Stimulated activated memory B cell treated with anti-CD40 and anti-IgM and Interleukin-4, amounts not matched to agents 10 μg/mL and 1 μg/mL and 100 μg/mL, for 72 hours (primary cell): ENCODE measurements around the gene FZR1.
"Not testable (repeated sequence)": the region's sequence is repeated elsewhere in the genome, so short reads cannot be mapped to it uniquely, and the experiment has no call there.

ENCODE experiments used
- ATAC-seq: fragments of 150-1000 bp; cut with Tn5 transposase; 2 replicates; pipeline ENCODE4 v1.10.0; 2021
- H3K27ac Mint-ChIP-seq: one replicate; pipeline ENCODE4 v1.8.0; 2022; ENCODE audit warnings: mild to moderate bottlenecking, mixed read lengths
- H3K27me3 Mint-ChIP-seq: one replicate; pipeline ENCODE4 v1.8.0; 2022; ENCODE audit warnings: mixed read lengths
- H3K36me3 Mint-ChIP-seq: one replicate; pipeline ENCODE4 v1.8.0; 2022; ENCODE audit warnings: mixed read lengths
- H3K4me1 Mint-ChIP-seq: one replicate; pipeline ENCODE4 v1.8.0; 2022; ENCODE audit warnings: mixed read lengths
- H3K4me3 Mint-ChIP-seq: one replicate; pipeline ENCODE4 v1.8.0; 2022; ENCODE audit warnings: mild to moderate bottlenecking, moderate library complexity, mixed read lengths
- H3K9me3 Mint-ChIP-seq: one replicate; pipeline ENCODE4 v1.8.0; 2022; ENCODE audit warnings: mixed read lengths

Gene FZR1

DNA sequence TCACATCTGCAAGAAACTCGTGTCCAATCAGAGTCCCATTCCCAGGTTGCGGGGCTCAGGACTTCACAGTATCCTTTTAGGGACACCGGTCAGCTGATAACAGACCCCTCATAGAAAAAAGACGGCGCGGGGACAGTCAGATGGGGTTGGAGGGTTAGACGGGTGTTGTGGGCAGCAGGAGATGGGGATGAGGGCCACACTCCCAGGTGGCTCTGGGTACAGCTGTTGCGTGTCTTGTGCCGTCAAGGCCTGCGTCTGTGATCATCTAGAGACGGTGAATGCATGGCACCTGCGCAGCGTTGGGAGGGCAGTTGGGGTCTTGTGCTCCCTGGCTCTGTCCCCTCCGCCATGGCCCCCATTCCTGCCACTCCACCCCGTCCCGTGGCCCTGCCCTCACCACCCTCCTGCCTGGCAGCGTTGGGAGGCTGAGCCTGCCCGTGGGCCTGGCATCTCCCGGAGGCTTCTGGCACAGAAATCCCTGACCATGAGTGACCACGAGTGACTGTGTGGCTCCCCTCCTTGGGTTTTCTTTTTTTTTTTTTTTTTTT is 18.9 kb downstream of the FZR1 start:
- Mint-ChIP-seq H3K27me3 (no peaks in the 10 kb centered on the region), H3K4me3 (no peak overlapping the region), H3K4me1 (peaks cover 7% of the 10 kb centered on the region), H3K27ac (no peak overlapping the region), H3K36me3 (peaks cover 31% of the 10 kb centered on the region), H3K9me3 (no peaks in the 10 kb centered on the region)
- no peak for ATAC-seq

DNA sequence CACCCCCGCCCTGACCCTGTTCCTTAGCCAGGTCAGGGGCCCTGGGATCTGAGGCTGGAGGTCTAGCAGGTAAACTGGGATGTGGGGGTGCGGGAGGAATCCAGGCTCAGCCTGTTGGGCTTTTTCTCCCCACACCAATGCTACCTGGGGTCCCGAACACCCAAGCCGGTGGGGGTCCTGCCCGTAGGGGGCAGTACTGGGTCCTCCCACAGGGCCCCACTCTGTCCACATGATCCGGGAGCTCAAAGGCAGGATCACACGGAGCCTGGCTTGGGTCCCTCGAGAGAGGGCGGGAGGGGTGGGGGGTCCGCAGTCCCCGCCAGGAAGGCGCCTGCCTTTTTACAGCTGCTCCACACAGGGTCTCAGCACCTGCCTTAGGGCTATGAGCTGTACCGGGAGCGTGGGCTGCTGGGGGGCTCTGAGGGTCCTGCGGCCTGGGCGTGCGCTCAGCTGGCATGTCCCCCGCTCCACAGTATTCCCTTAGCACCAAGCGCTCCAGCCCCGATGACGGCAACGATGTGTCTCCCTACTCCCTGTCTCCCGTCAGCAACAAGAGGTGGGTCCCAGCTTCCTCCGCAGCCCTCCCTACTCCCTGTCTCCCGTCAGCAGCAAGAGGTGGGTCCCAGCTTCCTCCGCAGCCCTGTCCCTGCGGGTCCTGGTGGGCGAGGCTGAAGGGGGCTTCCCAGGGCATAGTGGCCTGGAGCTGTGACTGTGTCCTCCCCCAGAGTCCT is 20.6 kb downstream of the FZR1 start:
- Mint-ChIP-seq H3K4me1 (peaks cover 5% of the 10 kb centered on the region), H3K9me3 (no peaks in the 10 kb centered on the region), H3K27ac (no peak overlapping the region), H3K36me3 (peaks cover 25% of the 10 kb centered on the region), H3K27me3 (no peaks in the 10 kb centered on the region), H3K4me3 (no peak overlapping the region)
- ATAC-seq = no peak

- ATAC-seq = no peak
- no peak overlapping the region for H3K27ac Mint-ChIP-seq
- H3K36me3 Mint-ChIP-seq = peaks cover 22% of the 10 kb centered on the region
- H3K9me3 Mint-ChIP-seq = no peaks in the 10 kb centered on the region
- H3K4me3 Mint-ChIP-seq = no peak overlapping the region
- no peaks in the 10 kb centered on the region for H3K27me3 Mint-ChIP-seq
- peaks cover under 1% of the 10 kb centered on the region for H3K4me1 Mint-ChIP-seq
These were observed 21.3 kb downstream of the FZR1 start for GRCh38 chr19:3527238-3527910.

DNA sequence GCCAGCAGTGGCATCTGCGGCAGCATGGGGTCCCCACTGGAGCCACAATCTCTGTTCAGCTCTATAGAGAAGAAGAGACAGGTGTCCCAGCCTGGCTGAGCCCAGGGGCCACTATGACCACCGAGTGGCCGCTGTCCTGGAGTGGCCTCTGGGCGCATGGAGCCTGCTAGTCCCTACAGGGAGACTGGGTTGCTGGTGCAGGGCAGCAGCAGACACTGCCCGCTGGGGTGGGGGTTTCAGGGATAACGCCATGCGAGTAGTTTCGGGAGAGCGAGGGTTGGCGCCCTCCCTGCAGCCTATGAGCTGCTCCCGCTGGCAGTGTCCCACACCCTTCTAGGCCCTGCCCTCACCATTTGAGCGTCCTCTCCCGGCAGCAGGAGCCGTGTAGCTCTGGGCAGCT is 22.0 kb downstream of the FZR1 start:
- ATAC-seq = no peak
- H3K36me3 Mint-ChIP-seq = peaks cover 25% of the 10 kb centered on the region
- H3K27me3 Mint-ChIP-seq = no peaks in the 10 kb centered on the region
- no peak overlapping the region for H3K27ac Mint-ChIP-seq
- no peak overlapping the region for H3K4me3 Mint-ChIP-seq
- H3K4me1 Mint-ChIP-seq = no peaks in the 10 kb centered on the region
- H3K9me3 Mint-ChIP-seq = no peaks in the 10 kb centered on the region

DNA sequence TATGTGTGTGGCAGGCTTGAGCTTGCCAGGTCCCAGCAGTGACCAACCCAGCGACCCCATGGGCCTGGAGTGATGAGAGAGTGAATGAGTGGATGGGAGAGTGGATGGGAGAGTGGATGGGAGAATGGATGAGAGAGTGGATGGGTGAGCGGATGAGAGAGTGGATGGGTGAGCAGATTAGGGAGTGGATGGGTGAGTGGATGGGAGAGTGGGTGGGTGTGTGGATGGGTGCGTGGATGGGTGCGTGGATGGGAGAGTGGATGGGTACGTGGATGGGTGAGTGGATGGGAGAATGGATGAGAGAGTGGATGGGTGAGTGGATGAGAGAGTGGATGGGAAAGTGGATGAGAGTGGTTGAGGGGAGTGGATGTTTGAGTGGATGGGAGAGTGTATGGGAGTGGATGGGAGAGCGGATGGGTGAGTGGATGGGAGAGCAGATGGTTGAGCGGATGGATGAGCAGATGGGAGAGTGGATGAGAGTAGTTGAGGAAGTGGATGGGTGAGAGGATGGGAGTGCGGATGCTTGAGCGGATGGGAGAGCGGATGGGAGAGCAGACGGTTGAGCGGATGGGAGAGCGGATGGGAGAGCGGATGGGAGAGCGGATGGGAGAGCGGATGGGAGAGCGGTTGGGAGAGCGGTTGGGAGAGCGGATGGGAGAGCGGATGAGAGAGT is 22.6 kb downstream of the FZR1 start:
- no peak overlapping the region for H3K4me3 Mint-ChIP-seq
- H3K9me3 Mint-ChIP-seq = no peaks in the 10 kb centered on the region
- no peak overlapping the region for H3K27ac Mint-ChIP-seq
- peaks cover 26% of the 10 kb centered on the region for H3K36me3 Mint-ChIP-seq
- H3K4me1 Mint-ChIP-seq = no peaks in the 10 kb centered on the region
- no peak for ATAC-seq
- H3K27me3 Mint-ChIP-seq = no peaks in the 10 kb centered on the region

DNA sequence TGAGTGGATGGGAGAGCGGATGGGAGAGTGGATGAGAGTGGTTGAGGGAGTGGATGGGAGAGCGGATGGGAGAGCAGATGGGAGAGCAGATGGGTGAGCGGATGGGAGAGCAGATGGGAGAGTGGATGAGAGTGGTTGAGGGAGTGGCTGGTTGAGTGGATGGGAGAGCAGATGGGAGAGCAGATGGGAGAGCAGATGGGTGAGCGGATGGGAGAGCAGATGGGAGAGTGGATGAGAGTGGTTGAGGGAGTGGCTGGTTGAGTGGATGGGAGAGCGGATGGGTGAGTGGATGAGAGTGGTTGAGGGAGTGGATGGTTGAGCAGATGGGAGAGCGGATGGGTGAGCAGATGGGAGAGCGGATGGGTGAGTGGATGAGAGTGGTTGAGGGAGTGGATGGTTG is 23.2 kb downstream of the FZR1 start:
- ATAC-seq, H3K27ac Mint-ChIP-seq, H3K9me3 Mint-ChIP-seq, H3K27me3 Mint-ChIP-seq, H3K4me1 Mint-ChIP-seq, H3K4me3 Mint-ChIP-seq: not testable (repeated sequence)
- H3K36me3 Mint-ChIP-seq = peaks cover 23% of the 10 kb centered on the region

DNA sequence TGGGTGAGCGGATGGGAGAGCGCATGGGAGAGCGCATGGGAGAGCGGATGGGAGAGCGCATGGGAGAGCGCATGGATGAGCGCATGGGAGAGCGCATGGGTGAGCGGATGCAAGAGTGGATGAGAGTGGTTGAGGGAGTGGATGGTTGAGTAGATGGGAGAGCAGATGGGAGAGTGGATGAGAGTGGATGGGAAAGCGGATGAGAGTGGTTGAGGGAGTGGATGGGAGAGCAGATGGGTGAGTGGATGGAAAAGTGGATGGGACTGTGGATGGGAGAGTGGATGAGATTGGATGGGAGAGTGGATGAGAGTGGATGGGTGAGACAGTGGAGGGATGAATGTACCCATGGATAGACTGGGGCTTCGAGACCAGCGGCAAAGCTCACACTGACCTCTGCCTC is 24.3 kb downstream of the FZR1 start:
- no peak for ATAC-seq
- Mint-ChIP-seq H3K4me1 (no peaks in the 10 kb centered on the region), H3K36me3 (peaks cover 32% of the 10 kb centered on the region), H3K27ac (no peak overlapping the region), H3K4me3 (no peak overlapping the region), H3K9me3 (no peaks in the 10 kb centered on the region), H3K27me3 (no peaks in the 10 kb centered on the region)

DNA sequence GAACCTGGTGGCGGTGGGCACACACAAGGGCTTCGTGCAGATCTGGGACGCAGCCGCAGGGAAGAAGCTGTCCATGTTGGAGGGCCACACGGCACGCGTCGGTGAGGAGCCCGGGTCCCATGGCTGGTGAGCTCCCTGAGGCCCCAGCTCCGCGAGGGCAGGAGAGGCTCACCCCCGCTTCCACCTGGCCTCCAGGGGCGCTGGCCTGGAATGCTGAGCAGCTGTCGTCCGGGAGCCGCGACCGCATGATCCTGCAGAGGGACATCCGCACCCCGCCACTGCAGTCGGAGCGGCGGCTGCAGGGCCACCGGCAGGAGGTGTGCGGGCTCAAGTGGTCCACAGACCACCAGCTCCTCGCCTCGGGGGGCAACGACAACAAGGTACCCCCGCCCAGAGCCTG is 25.6 kb downstream of the FZR1 start:
- H3K4me1 Mint-ChIP-seq = no peaks in the 10 kb centered on the region
- H3K27ac Mint-ChIP-seq = no peak overlapping the region
- H3K4me3 Mint-ChIP-seq = no peak overlapping the region
- H3K27me3 Mint-ChIP-seq = no peaks in the 10 kb centered on the region
- no peak for ATAC-seq
- peaks cover 42% of the 10 kb centered on the region for H3K36me3 Mint-ChIP-seq
- no peaks in the 10 kb centered on the region for H3K9me3 Mint-ChIP-seq

DNA sequence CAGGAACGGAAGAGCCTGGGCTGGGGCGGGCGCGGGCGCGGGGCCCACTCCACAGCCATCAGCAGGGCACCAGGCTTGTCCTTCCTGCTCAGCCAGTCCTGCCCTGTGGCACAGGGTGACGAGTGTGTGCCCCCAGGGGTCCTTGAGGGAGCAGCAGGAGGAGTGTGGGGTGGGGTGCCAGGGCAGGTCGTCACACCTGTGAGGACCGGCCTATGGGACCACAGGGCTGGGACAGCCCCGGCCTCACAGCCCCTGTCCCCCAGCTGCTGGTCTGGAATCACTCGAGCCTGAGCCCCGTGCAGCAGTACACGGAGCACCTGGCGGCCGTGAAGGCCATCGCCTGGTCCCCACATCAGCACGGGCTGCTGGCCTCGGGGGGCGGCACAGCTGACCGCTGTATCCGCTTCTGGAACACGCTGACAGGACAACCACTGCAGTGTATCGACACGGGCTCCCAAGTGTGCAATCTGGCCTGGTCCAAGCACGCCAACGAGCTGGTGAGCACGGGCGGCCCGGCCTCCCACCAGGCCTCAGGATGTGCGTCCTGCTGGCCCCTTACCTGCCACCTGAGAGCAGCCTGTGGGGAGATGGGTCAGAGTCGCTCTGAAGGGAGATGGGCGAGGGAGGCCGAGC is 26.2 kb downstream of the FZR1 start:
- no peak overlapping the region for H3K4me3 Mint-ChIP-seq
- no peak for ATAC-seq
- no peaks in the 10 kb centered on the region for H3K27me3 Mint-ChIP-seq
- H3K9me3 Mint-ChIP-seq = no peaks in the 10 kb centered on the region
- H3K36me3 Mint-ChIP-seq = peaks cover 39% of the 10 kb centered on the region
- no peak overlapping the region for H3K27ac Mint-ChIP-seq
- H3K4me1 Mint-ChIP-seq = no peaks in the 10 kb centered on the region

GRCh38 chr19:3533033-3533432 is 26.9 kb downstream of the FZR1 start:
- H3K9me3 Mint-ChIP-seq = no peaks in the 10 kb centered on the region
- no peak overlapping the region for H3K4me3 Mint-ChIP-seq
- no peak overlapping the region for H3K27ac Mint-ChIP-seq
- H3K36me3 Mint-ChIP-seq = peaks cover 45% of the 10 kb centered on the region
- no peak for ATAC-seq
- H3K4me1 Mint-ChIP-seq = no peaks in the 10 kb centered on the region
- H3K27me3 Mint-ChIP-seq = no peaks in the 10 kb centered on the region

GRCh38 chr19:3533563-3534216 is 27.6 kb downstream of the FZR1 start:
- ATAC-seq = no peak
- peaks cover 52% of the 10 kb centered on the region for H3K36me3 Mint-ChIP-seq
- H3K9me3 Mint-ChIP-seq = no peaks in the 10 kb centered on the region
- H3K27me3 Mint-ChIP-seq = no peaks in the 10 kb centered on the region
- no peaks in the 10 kb centered on the region for H3K4me1 Mint-ChIP-seq
- H3K4me3 Mint-ChIP-seq = no peak overlapping the region
- no peak overlapping the region for H3K27ac Mint-ChIP-seq

DNA sequence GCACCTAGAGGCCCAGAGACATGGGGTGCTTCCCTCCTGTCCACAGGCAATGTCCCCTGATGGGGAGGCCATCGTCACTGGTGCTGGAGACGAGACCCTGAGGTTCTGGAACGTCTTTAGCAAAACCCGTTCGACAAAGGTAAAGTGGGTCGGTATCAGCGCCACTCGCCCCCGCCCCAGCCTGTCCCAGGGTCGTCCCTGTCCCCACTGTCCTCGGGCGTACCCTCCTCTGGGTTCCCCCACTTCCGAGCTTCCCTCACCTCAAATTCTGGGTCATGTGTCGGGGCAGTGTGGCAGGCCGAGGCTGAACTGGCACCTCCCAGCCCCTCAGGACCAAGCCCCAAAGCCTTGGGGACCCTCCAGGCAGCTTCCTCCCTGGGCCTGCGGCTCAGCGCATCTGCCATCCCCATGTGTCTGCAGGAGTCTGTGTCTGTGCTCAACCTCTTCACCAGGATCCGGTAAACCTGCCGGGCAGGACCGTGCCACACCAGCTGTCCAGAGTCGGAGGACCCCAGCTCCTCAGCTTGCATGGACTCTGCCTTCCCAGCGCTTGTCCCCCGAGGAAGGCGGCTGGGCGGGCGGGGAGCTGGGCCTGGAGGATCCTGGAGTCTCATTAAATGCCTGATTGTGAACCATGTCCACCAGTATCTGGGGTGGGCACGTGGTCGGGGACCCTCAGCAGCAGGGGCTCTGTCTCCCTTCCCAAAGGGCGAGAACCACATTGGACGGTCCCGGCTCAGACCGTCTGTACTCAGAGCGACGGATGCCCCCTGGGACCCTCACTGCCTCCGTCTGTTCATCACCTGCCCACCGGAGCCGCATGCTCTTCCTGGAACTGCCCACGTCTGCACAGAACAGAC is 28.5 kb downstream of the FZR1 start:
- Mint-ChIP-seq H3K27ac (no peak overlapping the region), H3K27me3 (no peaks in the 10 kb centered on the region), H3K9me3 (no peaks in the 10 kb centered on the region), H3K36me3 (peaks cover 56% of the 10 kb centered on the region), H3K4me3 (no peak overlapping the region), H3K4me1 (no peaks in the 10 kb centered on the region)
- no peak for ATAC-seq

- Mint-ChIP-seq H3K9me3 (no peaks in the 10 kb centered on the region), H3K4me3 (no peak overlapping the region), H3K4me1 (no peaks in the 10 kb centered on the region), H3K36me3 (peaks cover 59% of the 10 kb centered on the region), H3K27me3 (no peaks in the 10 kb centered on the region), H3K27ac (no peak overlapping the region)
- ATAC-seq = no peak
These were observed 29.1 kb downstream of the FZR1 start for GRCh38 chr19:3535235-3535535.

DNA sequence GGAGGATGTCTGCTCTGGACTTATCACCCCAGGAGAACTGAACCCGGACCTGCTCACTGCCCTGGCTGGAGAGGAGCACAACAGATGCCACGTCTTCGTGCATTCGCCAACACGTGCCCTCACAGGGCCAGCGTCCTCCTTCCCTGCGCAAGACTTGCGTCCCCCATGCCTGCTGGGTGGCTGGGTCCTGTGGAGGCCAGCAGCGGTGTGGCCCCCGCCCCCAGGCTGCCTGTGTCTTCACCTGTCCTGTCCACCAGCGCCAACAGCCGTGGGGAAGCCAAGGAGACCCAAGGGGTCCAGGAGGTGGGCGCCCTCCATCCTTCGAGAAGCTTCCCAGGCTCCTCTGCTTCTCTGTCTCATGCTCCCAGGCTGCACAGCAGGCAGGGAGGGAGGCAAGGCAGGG is 29.5 kb downstream of the FZR1 start:
- ATAC-seq = no peak
- Mint-ChIP-seq H3K4me3 (no peak overlapping the region), H3K27ac (no peak overlapping the region), H3K9me3 (no peaks in the 10 kb centered on the region), H3K27me3 (no peaks in the 10 kb centered on the region), H3K36me3 (peaks cover 59% of the 10 kb centered on the region), H3K4me1 (no peaks in the 10 kb centered on the region)
